GM06990 (cell line): ENCODE measurements around the gene ADK.

Experiments
- DNase-seq: peaks from one replicate; pipeline ENCODE4 v3.0.0-alpha.2; 2011; ENCODE audit not compliant: insufficient read length; ENCODE audit errors: extremely low read depth
- H3K27me3 ChIP-seq: replicated peaks from 2 replicates; pipeline ENCODE4 v1.6.0; 2011; ENCODE audit warnings: low read length; ENCODE audit not compliant: control insufficient read depth, insufficient read depth
- H3K36me3 ChIP-seq: 2 replicates; pipeline ENCODE4 v1.5.1; 2011; ENCODE audit warnings: low read length; ENCODE audit not compliant: control insufficient read depth, insufficient read depth
- H3K4me3 ChIP-seq: replicated peaks from 2 replicates; pipeline ENCODE4 v1.5.1; 2011; ENCODE audit warnings: low read depth, mild to moderate bottlenecking, control low read depth, low read length
- TF ChIP-seq, protein P1 (sequence below): IDR thresholded peaks from 2 replicates; pipeline ENCODE4 v1.5.1; 2011; ENCODE audit warnings: low read length, control low read depth, mild to moderate bottlenecking, inconsistent platforms; ENCODE audit not compliant: insufficient read depth, poor library complexity, severe bottlenecking

The ADK gene

DNA sequence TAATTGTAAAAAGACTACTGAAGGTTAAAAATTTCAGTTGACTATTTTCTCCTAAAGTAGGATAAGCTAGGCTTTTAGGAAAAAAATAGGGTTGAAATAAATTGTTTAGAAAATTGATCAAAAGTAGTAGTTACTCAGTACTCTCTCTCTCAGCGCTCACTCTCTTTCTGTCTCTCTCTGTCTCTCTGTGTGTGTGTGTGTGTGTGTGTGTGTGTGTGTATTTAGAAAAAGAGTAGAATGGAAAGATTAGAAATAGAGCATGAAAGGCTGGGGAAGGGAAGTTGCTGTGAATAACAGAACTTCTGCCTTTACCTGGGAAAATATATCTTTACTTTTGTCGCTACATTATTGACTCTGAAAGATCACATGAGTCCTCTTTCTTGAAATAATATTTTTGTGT, 20.6 kb downstream of the ADK start:
- Histone ChIP-seq H3K36me3 (no peaks in the 10 kb centered on the region; the same call in 1 of the 2 replicates), H3K4me3 (no peak overlapping the region), H3K27me3 (no peaks in the 10 kb centered on the region)
- TF ChIP-seq, protein P1, sequence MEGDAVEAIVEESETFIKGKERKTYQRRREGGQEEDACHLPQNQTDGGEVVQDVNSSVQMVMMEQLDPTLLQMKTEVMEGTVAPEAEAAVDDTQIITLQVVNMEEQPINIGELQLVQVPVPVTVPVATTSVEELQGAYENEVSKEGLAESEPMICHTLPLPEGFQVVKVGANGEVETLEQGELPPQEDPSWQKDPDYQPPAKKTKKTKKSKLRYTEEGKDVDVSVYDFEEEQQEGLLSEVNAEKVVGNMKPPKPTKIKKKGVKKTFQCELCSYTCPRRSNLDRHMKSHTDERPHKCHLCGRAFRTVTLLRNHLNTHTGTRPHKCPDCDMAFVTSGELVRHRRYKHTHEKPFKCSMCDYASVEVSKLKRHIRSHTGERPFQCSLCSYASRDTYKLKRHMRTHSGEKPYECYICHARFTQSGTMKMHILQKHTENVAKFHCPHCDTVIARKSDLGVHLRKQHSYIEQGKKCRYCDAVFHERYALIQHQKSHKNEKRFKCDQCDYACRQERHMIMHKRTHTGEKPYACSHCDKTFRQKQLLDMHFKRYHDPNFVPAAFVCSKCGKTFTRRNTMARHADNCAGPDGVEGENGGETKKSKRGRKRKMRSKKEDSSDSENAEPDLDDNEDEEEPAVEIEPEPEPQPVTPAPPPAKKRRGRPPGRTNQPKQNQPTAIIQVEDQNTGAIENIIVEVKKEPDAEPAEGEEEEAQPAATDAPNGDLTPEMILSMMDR, result no peak
- no peak for DNase-seq

DNA sequence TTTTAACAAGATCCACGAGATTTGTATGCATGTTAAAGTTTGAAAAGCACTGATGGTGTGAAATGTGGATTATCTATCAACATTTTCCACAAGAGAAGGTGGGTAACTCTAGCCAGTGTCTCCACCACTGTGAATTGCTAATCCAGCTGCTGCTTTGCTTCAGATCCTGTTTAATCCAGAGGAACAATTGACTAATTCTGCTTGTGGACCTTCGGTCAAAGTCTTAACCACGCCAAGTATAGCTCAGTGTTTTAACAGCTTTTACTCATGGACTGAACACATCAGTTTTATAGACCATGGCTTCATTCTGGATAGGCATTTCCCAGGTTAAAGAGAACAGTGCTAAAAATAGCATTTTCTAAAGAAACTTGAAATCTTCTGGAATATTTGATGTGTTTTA, 23.5 kb downstream of the ADK start:
- TF ChIP-seq, protein P1, result no peak
- no peak for DNase-seq
- H3K27me3 ChIP-seq, result no peaks in the 10 kb centered on the region
- no peaks in the 10 kb centered on the region; the same call in 1 of the 2 replicates for H3K36me3 ChIP-seq
- H3K4me3 ChIP-seq, result no peak overlapping the region

DNA sequence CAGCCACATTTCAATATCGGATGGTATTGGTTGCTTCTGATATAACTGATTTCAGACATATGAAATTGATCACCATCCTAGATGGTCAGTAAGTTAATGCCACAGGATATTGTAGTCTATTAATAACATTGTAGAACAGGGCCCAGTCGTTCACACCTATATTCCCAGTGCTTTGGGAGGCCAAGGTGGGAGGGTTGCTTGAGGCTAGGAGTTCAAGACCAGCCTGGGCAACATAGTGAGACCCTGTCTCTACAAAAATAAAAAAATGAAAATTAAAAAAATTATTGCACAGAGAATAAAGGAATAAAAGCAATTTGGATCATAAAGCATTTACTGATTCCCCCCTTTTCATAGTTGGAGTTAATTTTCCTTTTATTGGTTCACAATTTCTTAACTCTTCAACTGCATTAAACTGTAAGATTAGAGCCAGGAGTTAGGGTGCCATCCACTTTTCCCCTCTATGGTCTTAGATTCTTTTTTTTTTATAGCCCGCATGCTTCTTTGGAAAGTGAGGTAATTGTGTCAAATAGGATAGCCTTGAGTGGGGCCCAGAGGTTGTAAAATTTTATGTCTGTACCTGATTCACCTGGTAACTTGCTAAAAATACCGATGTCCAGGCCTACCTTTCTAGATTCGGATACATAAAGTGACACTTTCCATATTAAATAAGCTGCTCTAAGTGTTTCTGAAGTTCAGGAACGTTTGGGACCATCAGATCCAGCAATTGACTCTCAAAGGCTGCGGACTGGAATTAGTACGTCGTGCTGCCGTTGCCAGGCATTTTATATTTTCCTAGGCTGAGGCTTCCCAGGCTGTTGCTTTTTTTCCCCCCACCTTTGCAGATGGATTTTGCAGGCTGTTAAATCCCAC, 24.7 kb downstream of the ADK start:
- TF ChIP-seq, protein P1, result no peak
- no peak for DNase-seq
- Histone ChIP-seq H3K27me3 (no peaks in the 10 kb centered on the region), H3K4me3 (peak overlapping the region; percentile 94), H3K36me3 (no peaks in the 10 kb centered on the region; the same call in 1 of the 2 replicates)

DNA sequence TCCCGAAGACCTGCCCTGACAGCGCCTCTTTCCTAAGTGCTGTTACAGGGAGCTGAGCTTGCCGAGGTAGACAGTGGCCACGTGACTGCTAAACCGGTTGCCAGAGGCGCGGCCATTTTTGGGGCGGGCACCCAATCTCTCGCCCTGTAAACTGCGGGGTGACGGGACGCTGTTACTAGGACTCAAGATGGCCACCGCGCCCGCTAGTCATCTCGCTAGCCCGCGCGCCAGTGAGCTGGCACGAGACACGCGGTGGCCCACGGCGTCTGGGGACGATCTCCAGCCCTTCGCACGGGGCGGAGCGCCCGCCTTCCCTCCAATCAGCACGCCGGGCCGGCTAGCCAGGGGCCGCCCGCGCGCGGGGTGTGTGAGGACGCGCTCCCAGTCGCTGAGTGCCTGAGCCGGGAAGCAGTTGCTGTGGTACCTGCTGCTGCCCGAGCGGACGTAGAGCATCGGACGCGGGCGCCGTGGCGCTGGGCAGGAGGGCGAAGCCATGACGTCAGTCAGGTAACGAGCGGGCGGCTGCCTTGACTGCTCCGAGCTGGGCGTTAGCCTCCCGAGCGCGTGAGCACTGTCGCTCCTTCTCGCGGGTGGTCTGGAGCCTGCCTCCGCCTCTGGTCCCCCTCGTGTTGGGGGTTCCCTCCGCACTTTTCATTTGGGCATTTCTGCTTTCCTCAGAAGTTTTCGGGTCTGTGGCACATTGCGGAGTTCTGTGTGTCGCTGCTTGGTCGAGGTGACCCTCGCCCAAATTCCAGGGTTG, 25.5 kb downstream of the ADK start:
- Histone ChIP-seq H3K27me3 (no peaks in the 10 kb centered on the region), H3K4me3 (peak overlapping the region; percentile 94), H3K36me3 (no peaks in the 10 kb centered on the region; the same call in 1 of the 2 replicates)
- TF ChIP-seq, protein P1, result no peak
- DNase-seq, result peak; percentile 97

DNA sequence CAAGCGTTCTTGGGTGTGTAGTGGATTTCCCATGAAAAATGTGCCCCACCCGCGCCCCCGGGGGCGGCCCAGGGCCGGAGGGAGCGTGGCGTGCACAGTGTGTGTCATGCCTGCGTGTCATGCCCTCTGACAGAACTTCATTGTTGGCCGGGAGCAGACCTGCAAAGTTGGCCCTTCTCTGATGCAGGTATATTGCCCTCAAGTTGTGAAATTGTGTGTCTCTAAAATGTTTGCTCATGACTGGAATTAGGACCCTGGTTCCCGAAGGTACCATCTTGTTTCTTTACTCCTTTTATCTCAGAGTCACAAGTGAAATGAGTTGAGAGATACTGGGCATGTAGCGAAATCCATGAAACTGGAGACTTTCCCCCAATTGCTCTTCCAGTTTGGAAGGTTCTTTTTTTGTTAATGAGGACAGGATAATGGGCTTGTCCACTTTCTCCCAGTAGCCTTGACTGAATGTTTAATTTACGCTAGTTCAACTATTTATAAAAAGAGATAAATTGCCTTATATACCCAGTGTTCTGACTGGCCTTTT, 26.2 kb downstream of the ADK start:
- Histone ChIP-seq H3K4me3 (peak overlapping the region; percentile 94), H3K36me3 (no peaks in the 10 kb centered on the region; the same call in 1 of the 2 replicates), H3K27me3 (no peaks in the 10 kb centered on the region)
- no peak for DNase-seq
- TF ChIP-seq, protein P1, result no peak
